B cell (primary cell): ENCODE measurements around the gene SLC38A5. TPM values are rescaled to one million over a fixed set of nuclear protein-coding genes. Genes with fewer than 3 reads are reported as not detected.

Experiments
- ATAC-seq: fragments of 200-7000 bp; cut with Tn5 transposase; one replicate; pipeline ENCODE4 v1.10.0; 2021; ENCODE audit warnings: low read depth, mild to moderate bottlenecking, moderate number of reproducible peaks, moderate library complexity
- CTCF ChIA-PET: fragments of 350-600 bp; sonication (Branson Sonifier 250); formaldehyde crosslinking; loops from one replicate; lab custom pipeline; 2021; ENCODE audit warnings: antibody characterized with exemption, inconsistent platforms; lab: Charles Lee
- POLR2A ChIA-PET: fragments of 350-600 bp; sonication (Branson Sonifier 250); formaldehyde crosslinking; loops from one replicate; lab custom pipeline; 2021; ENCODE audit warnings: antibody characterized with exemption; lab: Charles Lee
- DNase-seq: peaks from one replicate; pipeline ENCODE4 v3.0.0; 2013
- H2AFZ ChIP-seq: 2 replicates; pipeline ENCODE4 v1.6.1; 2012; ENCODE audit warnings: mild to moderate bottlenecking, low read depth, low read length; ENCODE audit not compliant: insufficient read depth, poor library complexity, severe bottlenecking
- H3K27ac ChIP-seq, 2 donors: 1 replicate in 1 of 2; 2 replicates in 1 of 2; pipeline ENCODE4 v1.5.1; 2012 to 2013; ENCODE audit warnings: low read length in 2 of 2, mild to moderate bottlenecking in 2 of 2, moderate library complexity in 1 of 2
- H3K27me3 ChIP-seq, 4 experiments: fragments of 200-600 bp in 1 of 4; sonication (generic) in 1 of 4; replicated peaks in 1 of 4; 1 replicate in 2 of 4; 2 replicates in 2 of 4; pipeline versions ENCODE4 v1.6.1 to v1.7.0; 2013 to 2016; ENCODE audit warnings: low read length in 3 of 4, mild to moderate bottlenecking in 2 of 4, mixed read lengths in 1 of 4, moderate library complexity in 1 of 4; ENCODE audit not compliant: insufficient read depth in 4 of 4, control insufficient read depth in 3 of 4; ENCODE audit errors: control extremely low read depth in 1 of 4
- H3K36me3 ChIP-seq, 2 experiments: replicated peaks in 1 of 2; 1 replicate in 1 of 2; 2 replicates in 1 of 2; pipeline versions ENCODE4 v1.6.1 to v1.7.1; 2013; ENCODE audit warnings: low read length in 1 of 2; ENCODE audit not compliant: insufficient read depth in 2 of 2, control insufficient read depth in 1 of 2; ENCODE audit errors: control extremely low read depth in 1 of 2, extremely low read depth in 1 of 2
- H3K4me1 ChIP-seq, 2 donors: fragments of 200-600 bp in 1 of 2; sonication (generic) in 1 of 2; 1 replicate in 1 of 2; 2 replicates in 1 of 2; pipeline versions ENCODE4 v1.5.1 to v1.6.1; 2013 to 2017; ENCODE audit warnings: low read length in 2 of 2; ENCODE audit not compliant: control insufficient read depth in 2 of 2, insufficient read depth in 2 of 2
- H3K4me2 ChIP-seq: replicated peaks from 2 replicates; pipeline ENCODE3; 2012; ENCODE audit warnings: mild to moderate bottlenecking, low read depth, low read length; ENCODE audit not compliant: poor library complexity, severe bottlenecking
- H3K4me3 ChIP-seq, 5 experiments: fragments of 200-600 bp in 1 of 5; sonication (generic) in 1 of 5; 1 replicate in 3 of 5; 2 replicates in 2 of 5; pipeline versions ENCODE4 v1.5.1 to v1.7.0; 2011 to 2016; ENCODE audit warnings: low read length in 4 of 5, mild to moderate bottlenecking in 4 of 5, low read depth in 2 of 5, control low read depth in 1 of 5, moderate library complexity in 1 of 5; ENCODE audit not compliant: insufficient read depth in 1 of 5; ENCODE audit errors: control extremely low read depth in 1 of 5, extremely low read depth in 1 of 5
- H3K79me2 ChIP-seq: fragments of 200-600 bp; sonication (generic); one replicate; pipeline ENCODE4 v1.6.0; 2016; ENCODE audit warnings: low read length; ENCODE audit not compliant: control insufficient read depth, insufficient read depth
- H3K9ac ChIP-seq: fragments of 200-600 bp; sonication (generic); 2 replicates; pipeline ENCODE4 v1.6.1; 2017; ENCODE audit warnings: mild to moderate bottlenecking, low read length, moderate library complexity
- H3K9me3 ChIP-seq, 3 donors: one replicate each; pipeline versions ENCODE4 v1.6.1 to v1.7.1; 2013; ENCODE audit warnings: low read length in 2 of 3; ENCODE audit not compliant: control insufficient read depth in 2 of 3, insufficient read depth in 1 of 3; ENCODE audit errors: control extremely low read depth in 1 of 3
- H4K20me1 ChIP-seq: 2 replicates; pipeline ENCODE4 v1.6.0; 2012; ENCODE audit warnings: mild to moderate bottlenecking, low read length; ENCODE audit not compliant: insufficient read depth, control insufficient read depth, poor library complexity, severe bottlenecking
- H3K27ac Mint-ChIP-seq: one replicate; pipeline ENCODE4 v1.8.0; 2021; ENCODE audit warnings: mixed read lengths
- H3K27me3 Mint-ChIP-seq: one replicate; pipeline ENCODE4 v1.8.0; 2021; ENCODE audit warnings: mixed read lengths
- H3K4me1 Mint-ChIP-seq: one replicate; pipeline ENCODE4 v1.8.0; 2021; ENCODE audit warnings: mixed read lengths
- H3K4me3 Mint-ChIP-seq: one replicate; pipeline ENCODE4 v1.8.0; 2021; ENCODE audit warnings: mixed read lengths
- H3K9me3 Mint-ChIP-seq: one replicate; pipeline ENCODE4 v1.8.0; 2022; ENCODE audit warnings: mixed read lengths; ENCODE audit not compliant: insufficient read depth
- CTCF ChIP-seq: fragments of 200-600 bp; IDR thresholded peaks from one replicate; pipeline ENCODE4 v1.8.0; 2022; ENCODE audit warnings: antibody characterized with exemption, mild to moderate bottlenecking
- EZH2 ChIP-seq: IDR thresholded peaks from 2 replicates; pipeline ENCODE4 v1.6.1; 2012; ENCODE audit warnings: borderline replicate concordance, low read depth, mild to moderate bottlenecking, moderate library complexity, low read length; ENCODE audit not compliant: insufficient read depth, poor library complexity, severe bottlenecking
- WGBS: methylation state at CpG from one replicate; pipeline ENCODE4 v1.1.5; 2013; ENCODE audit warnings: missing lambda C conversion rate; ENCODE audit not compliant: insufficient coverage; 5-methylcytosine and 5-hydroxymethylcytosine counted together
- intact Hi-C: fragments of 100-400 bp; cut with micrococcal nuclease; formaldehyde crosslinking; loops from one replicate; pipeline ENCODE4 v1.10.0; 2022
- polyA plus RNA-seq: library from polyadenylated mRNA; depleted of rRNA; stranded (reverse); fragments of >200 nt; gene quantifications from 2 replicates; pipeline ENCODE4 v1.2.3, GENCODE V29; 2012
- total RNA-seq, 2 donors: library from RNA; stranded (reverse); fragments of 120-200 nt in 1 of 2; gene quantifications; 1 replicate in 1 of 2; 2 replicates in 1 of 2; pipeline versions ENCODE4 v1.2.3 to v1.2.4, GENCODE V29; 2013 to 2022

SLC38A5 gene
- total and polyA plus RNA-seq, 2 donors (not counting 1 experiment from before 2014, with no cell fraction given), result 14.8 to 21.6 TPM

- H3K9me3 Mint-ChIP-seq, result no peaks in the 10 kb centered on the region
- H3K4me3 ChIP-seq, result no peak overlapping the region
- H3K4me1 Mint-ChIP-seq, result no peaks in the 10 kb centered on the region
- no peak overlapping the region for H3K27ac Mint-ChIP-seq
- H4K20me1 ChIP-seq, result no peaks in the 10 kb centered on the region
- no peaks in the 10 kb centered on the region for H3K4me1 ChIP-seq
- no peaks in the 10 kb centered on the region for H3K36me3 ChIP-seq
- no peak overlapping the region for H2AFZ ChIP-seq
- H3K27me3 Mint-ChIP-seq, result no peaks in the 10 kb centered on the region
- no peaks in the 10 kb centered on the region for H3K9me3 ChIP-seq
- H3K4me2 ChIP-seq, result no peak overlapping the region
- TF ChIP-seq CTCF (no peak), EZH2 (no peak)
- H3K9ac ChIP-seq, result no peak overlapping the region
- peaks cover 0 to 2% (median 0%) of the 10 kb centered on the region in 4 experiments for H3K27me3 ChIP-seq
- no peak for DNase-seq
- H3K79me2 ChIP-seq, result no peaks in the 10 kb centered on the region
- intact Hi-C loops, result no loop called here
- POLR2A ChIA-PET, result no interaction called here
- no peak overlapping the region for H3K4me3 Mint-ChIP-seq
- ATAC-seq, result no peak
- CTCF ChIA-PET, result no interaction called here
- no peak overlapping the region for H3K27ac ChIP-seq
- 93% methylated on average over 4 of the region's 9 CpGs for WGBS
These were observed 21.7 kb upstream of the SLC38A5 start for GRCh38 chrX:48491809-48492208.

- Histone ChIP-seq H3K27me3 (peaks cover 0 to 2% (median 0%) of the 10 kb centered on the region in 4 experiments), H3K36me3 (no peaks in the 10 kb centered on the region), H3K79me2 (no peaks in the 10 kb centered on the region), H3K4me3 (no peak overlapping the region), H3K4me2 (no peak overlapping the region), H3K9me3 (no peaks in the 10 kb centered on the region), H2AFZ (no peak overlapping the region), H4K20me1 (no peaks in the 10 kb centered on the region), H3K4me1 (no peaks in the 10 kb centered on the region), H3K9ac (no peak overlapping the region), H3K27ac (no peak overlapping the region)
- intact Hi-C loops, result no loop called here
- DNase-seq (no peak), ATAC-seq (no peak)
- H3K4me3 Mint-ChIP-seq, result no peak overlapping the region
- H3K27me3 Mint-ChIP-seq, result no peaks in the 10 kb centered on the region
- ChIA-PET CTCF (no interaction called here), POLR2A (no interaction called here)
- H3K27ac Mint-ChIP-seq, result no peak overlapping the region
- 91% methylated on average over 4 of the region's 8 CpGs for WGBS
- no peaks in the 10 kb centered on the region for H3K9me3 Mint-ChIP-seq
- no peak for TF ChIP-seq CTCF
- TF ChIP-seq EZH2, result no peak
- no peaks in the 10 kb centered on the region for H3K4me1 Mint-ChIP-seq
These were observed 20.6 kb upstream of the SLC38A5 start for GRCh38 chrX:48490661-48491060.
